CD14-positive monocyte (primary cell): Measurements from ENCODE around the gene CYP1A1. TPM values are rescaled to one million over a fixed set of nuclear protein-coding genes. Genes with fewer than 3 reads are reported as not detected.

Experiments
- DNase-seq, 3 donors: peaks; one replicate each; pipeline ENCODE4 v3.0.0-alpha.2; 2011 to 2022
- H2AFZ ChIP-seq: 2 replicates; pipeline ENCODE4 v1.6.0; 2012; ENCODE audit warnings: mild to moderate bottlenecking, low read depth, low read length, inconsistent platforms; ENCODE audit not compliant: insufficient read depth, poor library complexity, severe bottlenecking
- H3K27ac ChIP-seq, 2 donors: 1 replicate in 1 of 2; 2 replicates in 1 of 2; pipeline ENCODE4 v1.5.1; 2012 to 2013; ENCODE audit warnings: low read length in 2 of 2, control low read depth in 1 of 2, inconsistent platforms in 1 of 2, low read depth in 1 of 2, mild to moderate bottlenecking in 1 of 2
- H3K27me3 ChIP-seq, 2 donors: one replicate each; pipeline versions ENCODE4 v1.6.0 to v1.6.1; 2011 to 2013; ENCODE audit warnings: low read length in 2 of 2; ENCODE audit not compliant: control insufficient read depth in 2 of 2, insufficient read depth in 2 of 2
- H3K36me3 ChIP-seq, 2 donors: replicated peaks in 1 of 2; 1 replicate in 1 of 2; 2 replicates in 1 of 2; pipeline versions ENCODE4 v1.5.1 to v1.6.1; 2012 to 2013; ENCODE audit warnings: low read length in 2 of 2, control low read depth in 1 of 2, inconsistent platforms in 1 of 2, mild to moderate bottlenecking in 1 of 2; ENCODE audit not compliant: insufficient read depth in 2 of 2, control insufficient read depth in 1 of 2
- H3K4me1 ChIP-seq, 2 donors: 1 replicate in 1 of 2; 2 replicates in 1 of 2; pipeline versions ENCODE4 v1.5.1 to v1.6.1; 2012 to 2013; ENCODE audit warnings: low read length in 2 of 2, control low read depth in 1 of 2, inconsistent platforms in 1 of 2, mild to moderate bottlenecking in 1 of 2, moderate library complexity in 1 of 2; ENCODE audit not compliant: insufficient read depth in 2 of 2, control insufficient read depth in 1 of 2
- H3K4me2 ChIP-seq: replicated peaks from 2 replicates; pipeline ENCODE3; 2012; ENCODE audit warnings: low read length, moderate library complexity, mild to moderate bottlenecking; ENCODE audit not compliant: poor library complexity, severe bottlenecking; ENCODE audit errors: extremely low read depth
- H3K4me3 ChIP-seq, 3 experiments: fragments of 200-600 bp in 1 of 3; sonication (generic) in 1 of 3; replicated peaks in 1 of 3; 1 replicate in 2 of 3; 2 replicates in 1 of 3; pipeline ENCODE4 v1.5.1; 2011 to 2013; ENCODE audit warnings: low read length in 3 of 3, mild to moderate bottlenecking in 3 of 3, control low read depth in 2 of 3, low read depth in 2 of 3, inconsistent platforms in 1 of 3, moderate library complexity in 1 of 3
- H3K79me2 ChIP-seq: 2 replicates; pipeline ENCODE4 v1.6.0; 2012; ENCODE audit warnings: mild to moderate bottlenecking, control low read depth, inconsistent platforms, low read length, moderate library complexity; ENCODE audit not compliant: insufficient read depth
- H3K9ac ChIP-seq: 2 replicates; pipeline ENCODE4 v1.6.0; 2017; ENCODE audit warnings: low read length, mild to moderate bottlenecking; ENCODE audit not compliant: insufficient read depth, poor library complexity, severe bottlenecking
- H3K9me3 ChIP-seq, 2 donors: replicated peaks in 1 of 2; 1 replicate in 1 of 2; 2 replicates in 1 of 2; pipeline versions ENCODE4 v1.5.1 to v1.6.1; 2012 to 2013; ENCODE audit warnings: low read length in 2 of 2, control low read depth in 1 of 2; ENCODE audit not compliant: control insufficient read depth in 1 of 2, insufficient read depth in 1 of 2
- H4K20me1 ChIP-seq: 2 replicates; pipeline ENCODE4 v1.6.0; 2012; ENCODE audit warnings: mild to moderate bottlenecking, low read length, control low read depth, moderate library complexity; ENCODE audit not compliant: insufficient read depth
- H3K27ac Mint-ChIP-seq, 7 donors: one replicate each; pipeline ENCODE4 v1.8.0; 2020; ENCODE audit warnings: mild to moderate bottlenecking in 7 of 7, mixed read lengths in 7 of 7, moderate library complexity in 6 of 7, inconsistent platforms in 2 of 7
- H3K27me3 Mint-ChIP-seq, 3 donors: one replicate each; pipeline ENCODE4 v1.8.0; 2021 to 2022; ENCODE audit warnings: low read depth in 3 of 3, mild to moderate bottlenecking in 3 of 3, mixed read lengths in 3 of 3, moderate library complexity in 3 of 3, inconsistent platforms in 1 of 3
- H3K36me3 Mint-ChIP-seq, 2 donors: one replicate each; pipeline ENCODE4 v1.8.0; 2020; ENCODE audit warnings: mixed read lengths in 2 of 2, inconsistent platforms in 1 of 2, mild to moderate bottlenecking in 1 of 2
- H3K4me1 Mint-ChIP-seq: one replicate; pipeline ENCODE4 v1.8.0; 2020; ENCODE audit warnings: mild to moderate bottlenecking, mixed read lengths
- H3K4me3 Mint-ChIP-seq, 2 donors: one replicate each; pipeline ENCODE4 v1.8.0; 2020; ENCODE audit warnings: mild to moderate bottlenecking in 2 of 2, mixed read lengths in 2 of 2, moderate library complexity in 1 of 2
- H3K9me3 Mint-ChIP-seq, 7 donors: one replicate each; pipeline ENCODE4 v1.8.0; 2020 to 2022; ENCODE audit warnings: mixed read lengths in 7 of 7, mild to moderate bottlenecking in 6 of 7, moderate library complexity in 6 of 7, inconsistent platforms in 2 of 7
- CTCF ChIP-seq: fragments of 200-600 bp; IDR thresholded peaks from one replicate; pipeline ENCODE4 v1.8.0; 2022; ENCODE audit warnings: antibody characterized with exemption, mild to moderate bottlenecking
- WGBS: methylation state at CpG from one replicate; pipeline ENCODE4 v1.1.5; 2013; ENCODE audit warnings: missing lambda C conversion rate; ENCODE audit not compliant: insufficient coverage; 5-methylcytosine and 5-hydroxymethylcytosine counted together
- intact Hi-C, 2 donors: fragments of 100-400 bp; cut with micrococcal nuclease; formaldehyde crosslinking; loops; one replicate each; pipeline versions ENCODE4 v1.15.0 to v1.15.1; 2023
- polyA plus RNA-seq, 3 donors: library from polyadenylated mRNA; depleted of rRNA in 1 of 3; unstranded in 2 of 3; stranded (reverse) in 1 of 3; fragments of 300-500 nt in 2 of 3; fragments of >200 nt in 1 of 3; fragmentation: Illumina TruSeq in 2 of 3; gene quantifications; 1 replicate in 2 of 3; 2 replicates in 1 of 3; pipeline ENCODE4 v1.2.3, GENCODE V29; 2012 to 2021

Gene CYP1A1
- polyA plus RNA-seq, 3 donors, result 0.16 TPM; not detected in 2

DNA sequence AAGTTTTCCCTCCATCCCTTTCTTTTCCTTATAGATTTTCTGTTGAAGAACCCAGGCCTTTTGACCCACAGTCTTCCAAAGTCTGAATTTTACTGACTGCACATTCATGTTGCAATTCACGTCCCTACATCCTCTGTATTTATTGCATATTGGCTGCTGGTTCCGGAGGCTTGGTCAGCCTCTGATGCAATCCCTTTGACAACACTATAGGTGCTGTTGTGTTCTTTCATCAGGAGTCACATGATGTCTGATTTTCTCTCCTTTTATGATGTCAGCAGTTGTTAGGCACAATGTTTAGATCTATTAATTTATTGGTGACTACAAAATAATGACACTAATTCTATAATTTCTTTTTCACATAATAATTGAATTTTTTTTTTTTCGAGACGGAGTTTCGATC, 8.7 kb downstream of the CYP1A1 start:
- Mint-ChIP-seq H3K27ac (peak overlapping the region in 6 of 7 donors; percentile 17 to 83 (median 68)), H3K4me1 (peaks cover 19% of the 10 kb centered on the region), H3K36me3 (no peaks in the 10 kb centered on the region), H3K27me3 (peaks cover 0 to 6% (median 2%) of the 10 kb centered on the region in 3 donors), H3K4me3 (peak overlapping the region in 1 of 2 donors; percentile 16), H3K9me3 (no peaks in the 10 kb centered on the region)
- H3K27me3 ChIP-seq, result no peaks in the 10 kb centered on the region
- H3K4me1 ChIP-seq, result peaks cover 18 to 19% of the 10 kb centered on the region in 2 donors
- TF ChIP-seq CTCF, result no peak
- H3K4me3 ChIP-seq, result no peak overlapping the region
- intact Hi-C loops, result no loop called here
- peak; percentile 62 to 89 (median 85) for DNase-seq
- no peaks in the 10 kb centered on the region for H3K9me3 ChIP-seq
- H4K20me1 ChIP-seq, result no peaks in the 10 kb centered on the region
- 100% methylated on average over 1 of the region's 5 CpGs for WGBS
- no peak overlapping the region for H3K27ac ChIP-seq
- no peak overlapping the region for H3K9ac ChIP-seq
- H3K79me2 ChIP-seq, result no peaks in the 10 kb centered on the region
- no peaks in the 10 kb centered on the region for H3K36me3 ChIP-seq
- H3K4me2 ChIP-seq, result no peak overlapping the region
- no peak overlapping the region for H2AFZ ChIP-seq

- peak overlapping the region in 3 of 7 donors; percentile 69 to 78 (median 72) for H3K27ac Mint-ChIP-seq
- intact Hi-C loops, result no loop called here
- H3K36me3 Mint-ChIP-seq, result no peaks in the 10 kb centered on the region
- no peak for TF ChIP-seq CTCF
- no peaks in the 10 kb centered on the region for H3K79me2 ChIP-seq
- H3K27me3 Mint-ChIP-seq, result peaks cover 0 to 3% (median 1%) of the 10 kb centered on the region in 3 donors
- peaks cover 0 to 4% (median 3%) of the 10 kb centered on the region in 7 donors for H3K9me3 Mint-ChIP-seq
- no peak overlapping the region for H2AFZ ChIP-seq
- no CpG with 5 or more reads among the region's 3 CpGs for WGBS
- H3K4me1 Mint-ChIP-seq, result peaks cover 55% of the 10 kb centered on the region
- H3K27me3 ChIP-seq, result no peaks in the 10 kb centered on the region
- H3K4me2 ChIP-seq, result peak overlapping the region; percentile 40
- H3K9me3 ChIP-seq, result peaks cover 0 to 4% of the 10 kb centered on the region in 2 donors
- peak overlapping the region in 1 of 2 donors; percentile 46 for H3K4me3 Mint-ChIP-seq
- peak in 2 of 3 donors; percentile 56 to 71 for DNase-seq
- no peak overlapping the region for H3K9ac ChIP-seq
- peak overlapping the region in 1 of 2 donors; percentile 1 for H3K27ac ChIP-seq
- peaks cover 52 to 57% of the 10 kb centered on the region in 2 donors for H3K4me1 ChIP-seq
- H3K36me3 ChIP-seq, result no peaks in the 10 kb centered on the region
- H3K4me3 ChIP-seq, result no peak overlapping the region
- no peaks in the 10 kb centered on the region for H4K20me1 ChIP-seq
Observed at GRCh38 chr15:74712311-74712710, 13.0 kb downstream of the CYP1A1 start.
